K562 (cell line): ENCODE data around the gene KRT14. TPM values are rescaled to one million over a fixed set of nuclear protein-coding genes. Genes with fewer than 3 reads are reported as not detected.

Experiments used
- ATF7 ChIP-seq: fragments of 450-650 bp; IDR thresholded peaks from 2 replicates; pipeline ENCODE4 v1.7.1; 2014; ENCODE audit warnings: mild to moderate bottlenecking, moderate library complexity
- BRD9 ChIP-seq: fragments of 450-650 bp; IDR thresholded peaks from 2 replicates; pipeline ENCODE4 v1.6.1; 2018; ENCODE audit warnings: low read depth; ENCODE audit not compliant: partially characterized antibody
- CBFA2T3 ChIP-seq: fragments of 450-650 bp; IDR thresholded peaks from 2 replicates; pipeline ENCODE4 v1.6.1; 2017
- CREM ChIP-seq: IDR thresholded peaks from 2 replicates; pipeline ENCODE4 v1.6.1; 2014; ENCODE audit warnings: antibody characterized with exemption, low read depth
- HDAC2 ChIP-seq: fragments of 450-650 bp; IDR thresholded peaks from 2 replicates; pipeline ENCODE4 v1.6.1; 2016; ENCODE audit warnings: mild to moderate bottlenecking
- JUND ChIP-seq, 2 experiments: IDR thresholded peaks; 2 replicates in 1 of 2; 3 replicates in 1 of 2; pipeline ENCODE4 v1.6.1; 2011; ENCODE audit warnings: borderline replicate concordance in 2 of 2, low read depth in 2 of 2, low read length in 2 of 2, improper control_type of control experiment in 1 of 2, missing biosample characterization in 1 of 2, missing genetic modification characterization in 1 of 2, missing genetic modification reagents in 1 of 2
- MEF2D ChIP-seq: conservative IDR thresholded peaks from 2 replicates; pipeline ENCODE4 v1.6.1; 2016; ENCODE audit warnings: low read depth, missing genetic modification characterization, missing compliant biosample characterization
- RAD21 ChIP-seq, 2 experiments: fragments of 250-450 bp in 1 of 2; fragments of 450-650 bp in 1 of 2; sonication (Bioruptor Pico) in 1 of 2; formaldehyde crosslinking in 1 of 2; IDR thresholded peaks in 1 of 2; conservative IDR thresholded peaks in 1 of 2; 2 replicates each; pipeline versions ENCODE4 v1.4.0 to v1.8.0; 2020 to 2022; ENCODE audit warnings: mild to moderate bottlenecking in 2 of 2, moderate library complexity in 1 of 2
- STAG1 ChIP-seq: sonication (generic); formaldehyde crosslinking; IDR thresholded peaks from 2 replicates; pipeline ENCODE4 v1.5.0; 2020; ENCODE audit warnings: missing genetic modification reagents, borderline replicate concordance
- TEAD1 ChIP-seq, 2 experiments: fragments of 450-650 bp in 1 of 2; sonication (generic) in 1 of 2; formaldehyde crosslinking; IDR thresholded peaks; 2 replicates each; pipeline versions ENCODE4 v1.4.0 to v1.8.0; 2020 to 2022; ENCODE audit warnings: mild to moderate bottlenecking in 2 of 2, missing genetic modification reagents in 1 of 2
- TOE1 ChIP-seq, 2 experiments: fragments of 450-650 bp in 1 of 2; sonication (generic) in 1 of 2; formaldehyde crosslinking in 1 of 2; IDR thresholded peaks; 2 replicates each; pipeline versions ENCODE4 v1.7.1 to v1.8.0; 2016 to 2022; ENCODE audit warnings: borderline replicate concordance in 2 of 2, mild to moderate bottlenecking in 2 of 2, antibody characterized with exemption in 1 of 2, inconsistent platforms in 1 of 2, low read depth in 1 of 2, missing genetic modification reagents in 1 of 2, moderate library complexity in 1 of 2
- ZFP36 ChIP-seq: fragments of 150-350 bp; IDR thresholded peaks from 2 replicates; pipeline ENCODE4 v1.6.1; 2018; ENCODE audit warnings: low read length, low read depth; ENCODE audit not compliant: partially characterized antibody
- polyA plus RNA-seq, 8 experiments: library from polyadenylated mRNA; depleted of rRNA in 4 of 8; stranded (reverse) in 5 of 8; unstranded in 3 of 8; fragments of >200 nt; fragmentation: Nextera tagmentation in 2 of 8; fragmentation: Illumina TruSeq in 1 of 8; extraction: Ambion mirVana in 2 of 8; extraction: Trizol in 1 of 8; gene quantifications; 2 replicates each; pipeline versions ENCODE4 v1.2.1 to v1.2.3, GENCODE V29; 2011 to 2014; ENCODE audit warnings: inconsistent platforms in 1 of 8, missing spikeins in 1 of 8
- total RNA-seq, 7 experiments: library from RNA; depleted of rRNA in 6 of 7; stranded (reverse); fragments of >200 nt in 6 of 7; fragmentation: Illumina TruSeq in 2 of 7; extraction: Trizol in 2 of 7; gene quantifications; 2 replicates each; pipeline versions ENCODE4 v1.2.1 to v1.2.3, GENCODE V29; 2011 to 2021; ENCODE audit warnings: low replicate concordance in 1 of 7
- TF ChIP-seq, protein P1 (sequence below): fragments of 250-450 bp; sonication (Bioruptor Pico); IDR thresholded peaks from 2 replicates; pipeline ENCODE4 v1.4.0; 2020; ENCODE audit warnings: borderline replicate concordance
- TF ChIP-seq, protein P2 (sequence below): sonication (generic); formaldehyde crosslinking; IDR thresholded peaks from 2 replicates; pipeline ENCODE4 v1.8.0; 2022; ENCODE audit warnings: missing genetic modification reagents, mild to moderate bottlenecking, moderate library complexity, borderline replicate concordance
- TF ChIP-seq, protein P3 (sequence below): fragments of 450-650 bp; IDR thresholded peaks from 2 replicates; pipeline ENCODE4 v1.6.1; 2016; ENCODE audit warnings: mild to moderate bottlenecking
- TF ChIP-seq, protein P4 (sequence below): fragments of 200-400 bp; formaldehyde crosslinking; IDR thresholded peaks from 2 replicates; pipeline ENCODE4 v1.6.1; 2017; ENCODE audit warnings: mild to moderate bottlenecking, low read depth, low read length, moderate library complexity

Gene KRT14
- total and polyA plus RNA-seq, 9 of the 15 experiments (the other 6 are each of a cell fraction or from before 2014, with no cell fraction given) = 0.22 TPM; not detected in 8

DNA sequence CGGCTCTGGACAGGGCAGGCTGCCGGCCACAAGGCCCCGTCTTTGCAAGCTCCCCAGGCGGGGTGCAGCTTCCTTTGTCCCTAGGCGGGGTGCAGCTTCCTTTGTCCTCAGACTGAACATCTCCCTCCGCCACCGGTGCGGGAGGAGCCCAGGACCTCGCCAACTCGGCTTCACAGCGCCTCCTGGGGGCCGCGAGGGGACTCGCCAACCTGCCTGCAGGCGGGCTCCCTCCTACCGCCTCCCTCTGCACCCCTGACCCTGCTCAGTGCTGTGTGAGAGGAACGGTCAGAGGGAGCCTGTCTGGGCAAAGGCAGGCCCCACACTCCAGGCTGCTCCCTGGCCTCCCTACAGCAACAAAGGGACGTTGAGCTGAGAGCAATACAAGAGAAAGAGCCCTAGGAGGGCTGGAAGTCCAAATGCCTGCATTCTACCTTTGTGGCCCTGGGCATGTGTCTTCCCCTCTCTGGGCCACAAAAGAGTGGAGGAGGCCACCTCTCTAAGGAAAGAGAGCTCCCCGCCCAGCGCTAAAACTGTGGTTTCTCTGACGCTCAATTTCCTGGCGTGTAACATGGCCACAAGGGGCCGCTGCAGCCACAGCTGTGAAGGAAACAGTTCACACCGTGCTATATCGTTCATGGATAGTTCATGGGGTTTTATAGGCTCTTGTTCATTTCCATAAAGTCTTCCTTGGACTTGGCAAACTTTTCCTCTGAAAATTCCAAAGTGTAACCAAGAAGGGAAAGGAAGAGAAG is 37.7 kb downstream of the KRT14 start (continued):
- TF ChIP-seq, protein P1, sequence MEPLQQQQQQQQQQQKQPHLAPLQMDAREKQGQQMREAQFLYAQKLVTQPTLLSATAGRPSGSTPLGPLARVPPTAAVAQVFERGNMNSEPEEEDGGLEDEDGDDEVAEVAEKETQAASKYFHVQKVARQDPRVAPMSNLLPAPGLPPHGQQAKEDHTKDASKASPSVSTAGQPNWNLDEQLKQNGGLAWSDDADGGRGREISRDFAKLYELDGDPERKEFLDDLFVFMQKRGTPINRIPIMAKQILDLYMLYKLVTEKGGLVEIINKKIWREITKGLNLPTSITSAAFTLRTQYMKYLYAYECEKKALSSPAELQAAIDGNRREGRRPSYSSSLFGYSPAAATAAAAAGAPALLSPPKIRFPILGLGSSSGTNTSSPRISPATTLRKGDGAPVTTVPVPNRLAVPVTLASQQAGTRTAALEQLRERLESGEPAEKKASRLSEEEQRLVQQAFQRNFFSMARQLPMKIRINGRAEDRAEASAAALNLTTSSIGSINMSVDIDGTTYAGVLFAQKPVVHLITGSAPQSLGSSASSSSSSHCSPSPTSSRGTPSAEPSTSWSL (CRISPR knock-in tag) = 0 out of 2 replicates have a peak, but pooled peaks have one; percentile 36
- TF ChIP-seq ZFP36 (peak; percentile 78), CREM (peak; percentile 77), HDAC2 (peak; percentile 59; the same call in 1 of the 2 replicates), RAD21 (CRISPR knock-in tag; conservative IDR thresholded peaks at IDR 0.05 in 1 of 2, IDR thresholded peaks at IDR 0.05 in 1 of 2) (peak; percentile 89 to 95), CBFA2T3 (no peak), STAG1 (CRISPR knock-in tag) (peak; percentile 67; the same call in 1 of the 2 replicates), TEAD1 (CRISPR knock-in tag; IDR thresholded peaks at IDR 0.05) (peak in 1 of 2 experiments; percentile 46; a peak in 1 of 4 replicates), JUND (IDR thresholded peaks at IDR 0.05; ENCODE audit: borderline replicate concordance, low read depth, low read length) (peak; percentile 18; the same call in 1 of the 2 replicates), JUND (tag; IDR thresholded peaks at IDR 0.05; ENCODE audit: borderline replicate concordance, low read depth, low read length) (no peak; the same call in 1 of the 3 replicates), TOE1 (IDR thresholded peaks at IDR 0.05; ENCODE audit: borderline replicate concordance) (0 out of 2 replicates have a peak, but pooled peaks have one; percentile 48), TOE1 (CRISPR knock-in tag; IDR thresholded peaks at IDR 0.05; ENCODE audit: borderline replicate concordance, low read depth) (no peak), MEF2D (tag) (no peak), BRD9 (peak; percentile 87), ATF7 (peak; percentile 67)
- TF ChIP-seq, protein P2, sequence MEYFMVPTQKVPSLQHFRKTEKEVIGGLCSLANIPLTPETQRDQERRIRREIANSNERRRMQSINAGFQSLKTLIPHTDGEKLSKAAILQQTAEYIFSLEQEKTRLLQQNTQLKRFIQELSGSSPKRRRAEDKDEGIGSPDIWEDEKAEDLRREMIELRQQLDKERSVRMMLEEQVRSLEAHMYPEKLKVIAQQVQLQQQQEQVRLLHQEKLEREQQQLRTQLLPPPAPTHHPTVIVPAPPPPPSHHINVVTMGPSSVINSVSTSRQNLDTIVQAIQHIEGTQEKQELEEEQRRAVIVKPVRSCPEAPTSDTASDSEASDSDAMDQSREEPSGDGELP (CRISPR knock-in tag) = peak; percentile 71
- TF ChIP-seq, protein P3, sequence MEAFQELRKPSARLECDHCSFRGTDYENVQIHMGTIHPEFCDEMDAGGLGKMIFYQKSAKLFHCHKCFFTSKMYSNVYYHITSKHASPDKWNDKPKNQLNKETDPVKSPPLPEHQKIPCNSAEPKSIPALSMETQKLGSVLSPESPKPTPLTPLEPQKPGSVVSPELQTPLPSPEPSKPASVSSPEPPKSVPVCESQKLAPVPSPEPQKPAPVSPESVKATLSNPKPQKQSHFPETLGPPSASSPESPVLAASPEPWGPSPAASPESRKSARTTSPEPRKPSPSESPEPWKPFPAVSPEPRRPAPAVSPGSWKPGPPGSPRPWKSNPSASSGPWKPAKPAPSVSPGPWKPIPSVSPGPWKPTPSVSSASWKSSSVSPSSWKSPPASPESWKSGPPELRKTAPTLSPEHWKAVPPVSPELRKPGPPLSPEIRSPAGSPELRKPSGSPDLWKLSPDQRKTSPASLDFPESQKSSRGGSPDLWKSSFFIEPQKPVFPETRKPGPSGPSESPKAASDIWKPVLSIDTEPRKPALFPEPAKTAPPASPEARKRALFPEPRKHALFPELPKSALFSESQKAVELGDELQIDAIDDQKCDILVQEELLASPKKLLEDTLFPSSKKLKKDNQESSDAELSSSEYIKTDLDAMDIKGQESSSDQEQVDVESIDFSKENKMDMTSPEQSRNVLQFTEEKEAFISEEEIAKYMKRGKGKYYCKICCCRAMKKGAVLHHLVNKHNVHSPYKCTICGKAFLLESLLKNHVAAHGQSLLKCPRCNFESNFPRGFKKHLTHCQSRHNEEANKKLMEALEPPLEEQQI = 0 out of 2 replicates have a peak, but pooled peaks have one; percentile 11
- TF ChIP-seq, protein P4, sequence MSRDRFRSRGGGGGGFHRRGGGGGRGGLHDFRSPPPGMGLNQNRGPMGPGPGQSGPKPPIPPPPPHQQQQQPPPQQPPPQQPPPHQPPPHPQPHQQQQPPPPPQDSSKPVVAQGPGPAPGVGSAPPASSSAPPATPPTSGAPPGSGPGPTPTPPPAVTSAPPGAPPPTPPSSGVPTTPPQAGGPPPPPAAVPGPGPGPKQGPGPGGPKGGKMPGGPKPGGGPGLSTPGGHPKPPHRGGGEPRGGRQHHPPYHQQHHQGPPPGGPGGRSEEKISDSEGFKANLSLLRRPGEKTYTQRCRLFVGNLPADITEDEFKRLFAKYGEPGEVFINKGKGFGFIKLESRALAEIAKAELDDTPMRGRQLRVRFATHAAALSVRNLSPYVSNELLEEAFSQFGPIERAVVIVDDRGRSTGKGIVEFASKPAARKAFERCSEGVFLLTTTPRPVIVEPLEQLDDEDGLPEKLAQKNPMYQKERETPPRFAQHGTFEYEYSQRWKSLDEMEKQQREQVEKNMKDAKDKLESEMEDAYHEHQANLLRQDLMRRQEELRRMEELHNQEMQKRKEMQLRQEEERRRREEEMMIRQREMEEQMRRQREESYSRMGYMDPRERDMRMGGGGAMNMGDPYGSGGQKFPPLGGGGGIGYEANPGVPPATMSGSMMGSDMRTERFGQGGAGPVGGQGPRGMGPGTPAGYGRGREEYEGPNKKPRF = no peak
